Measurements from ENCODE around the gene TPCN1.

DNA sequence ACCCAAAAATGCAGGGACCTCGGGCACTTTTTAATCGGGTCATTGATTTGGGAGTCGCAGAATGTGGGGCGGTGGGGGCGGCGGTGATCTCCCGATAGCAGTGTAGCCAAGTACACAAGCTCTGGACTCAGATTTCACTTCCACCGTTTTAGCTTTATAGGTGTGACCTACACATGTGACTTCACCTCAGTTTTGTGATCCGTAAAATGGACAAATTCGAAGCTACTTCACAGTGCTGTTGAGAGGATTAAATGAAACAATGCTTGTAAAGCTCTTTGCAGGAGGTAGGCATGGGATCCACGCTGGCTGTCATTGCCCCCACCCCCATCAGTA, 35.3 kb upstream of the TPCN1 start:
- TF ChIP-seq, protein P1, sequence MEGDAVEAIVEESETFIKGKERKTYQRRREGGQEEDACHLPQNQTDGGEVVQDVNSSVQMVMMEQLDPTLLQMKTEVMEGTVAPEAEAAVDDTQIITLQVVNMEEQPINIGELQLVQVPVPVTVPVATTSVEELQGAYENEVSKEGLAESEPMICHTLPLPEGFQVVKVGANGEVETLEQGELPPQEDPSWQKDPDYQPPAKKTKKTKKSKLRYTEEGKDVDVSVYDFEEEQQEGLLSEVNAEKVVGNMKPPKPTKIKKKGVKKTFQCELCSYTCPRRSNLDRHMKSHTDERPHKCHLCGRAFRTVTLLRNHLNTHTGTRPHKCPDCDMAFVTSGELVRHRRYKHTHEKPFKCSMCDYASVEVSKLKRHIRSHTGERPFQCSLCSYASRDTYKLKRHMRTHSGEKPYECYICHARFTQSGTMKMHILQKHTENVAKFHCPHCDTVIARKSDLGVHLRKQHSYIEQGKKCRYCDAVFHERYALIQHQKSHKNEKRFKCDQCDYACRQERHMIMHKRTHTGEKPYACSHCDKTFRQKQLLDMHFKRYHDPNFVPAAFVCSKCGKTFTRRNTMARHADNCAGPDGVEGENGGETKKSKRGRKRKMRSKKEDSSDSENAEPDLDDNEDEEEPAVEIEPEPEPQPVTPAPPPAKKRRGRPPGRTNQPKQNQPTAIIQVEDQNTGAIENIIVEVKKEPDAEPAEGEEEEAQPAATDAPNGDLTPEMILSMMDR (conservative IDR thresholded peaks at IDR 0.05 in 1 of 2, IDR thresholded peaks at IDR 0.05 in 1 of 2; ENCODE audit: low read depth in 1 of 2, low read length in 2 of 2), result no peak
- TF ChIP-seq EZH2 (IDR thresholded peaks at IDR 0.05; ENCODE audit: low read length, missing control alignments), result no peak
